Measurements from ENCODE around the gene CCDC47.
A peak's percentile ranks its signal among the peaks of the same experiment; 100 is the strongest.

Gene CCDC47

GRCh38 chr17:63696381-63696961, 76.9 kb downstream of the CCDC47 start:
- peak; percentile 36 for TF ChIP-seq CTCF (conservative IDR thresholded peaks at IDR 0.05; ENCODE audit: control insufficient read depth, insufficient read depth, low read depth, low read length)
- no peak overlapping the region for H3K4me3 ChIP-seq (ENCODE audit: control insufficient read depth, low read depth, low read length)
- DNase-seq (ENCODE audit: low read depth): peak; percentile 51

GRCh38 chr17:63695889-63696288, 77.5 kb downstream of the CCDC47 start:
- DNase-seq (ENCODE audit: low read depth): no peak
- TF ChIP-seq CTCF (conservative IDR thresholded peaks at IDR 0.05; ENCODE audit: control insufficient read depth, insufficient read depth, low read depth, low read length): no peak
- H3K4me3 ChIP-seq (ENCODE audit: control insufficient read depth, low read depth, low read length): no peak overlapping the region

All from fibroblast of mammary gland (primary cell).